Neural progenitor cell (in vitro differentiated cells): ENCODE results near the gene CLDND1. TPM values are rescaled to one million over a fixed set of nuclear protein-coding genes. Genes with fewer than 3 reads are reported as not detected.

Experiments
- DNase-seq: peaks from one replicate; pipeline ENCODE4 v3.0.0-alpha.2; 2016; ENCODE audit warnings: low spot score
- H2AFZ ChIP-seq: fragments of 200-600 bp; sonication (generic); replicated peaks from 2 replicates; pipeline ENCODE4 v1.6.1; 2016; ENCODE audit warnings: antibody characterized with exemption
- H3F3A ChIP-seq: fragments of 200-600 bp; sonication (generic); 2 replicates; pipeline ENCODE4 v1.6.1; 2016; ENCODE audit warnings: antibody characterized with exemption, low read depth
- H3K27ac ChIP-seq: fragments of 200-600 bp; sonication (generic); 2 replicates; pipeline ENCODE4 v1.5.1; 2016; ENCODE audit warnings: mild to moderate bottlenecking
- H3K27me3 ChIP-seq: fragments of 200-600 bp; sonication (generic); 2 replicates; pipeline ENCODE4 v1.6.1; 2016; ENCODE audit warnings: mild to moderate bottlenecking, moderate library complexity
- H3K36me3 ChIP-seq: fragments of 200-600 bp; sonication (generic); 2 replicates; pipeline ENCODE4 v1.5.1; 2016
- H3K4me1 ChIP-seq: fragments of 200-600 bp; sonication (generic); 2 replicates; pipeline ENCODE4 v1.6.1; 2016; ENCODE audit warnings: mixed run types
- H3K4me2 ChIP-seq: fragments of 200-600 bp; sonication (generic); 2 replicates; pipeline ENCODE4 v1.6.1; 2016
- H3K4me3 ChIP-seq: fragments of 200-600 bp; sonication (generic); 2 replicates; pipeline ENCODE4 v1.5.1; 2016
- H3K79me2 ChIP-seq: fragments of 200-600 bp; sonication (generic); 2 replicates; pipeline ENCODE4 v1.6.1; 2016; ENCODE audit warnings: low read depth
- H3K9ac ChIP-seq: fragments of 200-600 bp; sonication (generic); 2 replicates; pipeline ENCODE4 v1.6.1; 2016
- H3K9me3 ChIP-seq: fragments of 200-600 bp; sonication (generic); 2 replicates; pipeline ENCODE4 v1.5.1; 2016; ENCODE audit warnings: low read depth
- H4K20me1 ChIP-seq: fragments of 200-600 bp; sonication (generic); 2 replicates; pipeline ENCODE4 v1.6.1; 2016; ENCODE audit warnings: low read depth
- H3K27ac Mint-ChIP-seq: 3 replicates; pipeline ENCODE4 v1.8.0; 2021; ENCODE audit warnings: mixed read lengths
- H3K27me3 Mint-ChIP-seq: 2 replicates; pipeline ENCODE4 v1.8.0; 2022; ENCODE audit warnings: low read depth, mild to moderate bottlenecking, inconsistent platforms, moderate library complexity, mixed read lengths; ENCODE audit not compliant: insufficient read depth
- H3K36me3 Mint-ChIP-seq: 3 replicates; pipeline ENCODE4 v1.8.0; 2021; ENCODE audit warnings: mixed read lengths
- H3K4me1 Mint-ChIP-seq: 3 replicates; pipeline ENCODE4 v1.8.0; 2021; ENCODE audit warnings: mixed read lengths
- H3K4me3 Mint-ChIP-seq: 3 replicates; pipeline ENCODE4 v1.8.0; 2021; ENCODE audit warnings: mild to moderate bottlenecking, moderate library complexity, mixed read lengths
- H3K9me3 Mint-ChIP-seq: 3 replicates; pipeline ENCODE4 v1.8.0; 2020; ENCODE audit warnings: mixed read lengths
- CTCF ChIP-seq: fragments of 200-600 bp; sonication (generic); IDR thresholded peaks from 2 replicates; pipeline ENCODE4 v1.5.1; 2017; ENCODE audit warnings: antibody characterized with exemption, mild to moderate bottlenecking
- EZH2 ChIP-seq: fragments of 200-600 bp; sonication (generic); IDR thresholded peaks from 2 replicates; pipeline ENCODE4 v1.6.1; 2017; ENCODE audit warnings: antibody characterized with exemption, mild to moderate bottlenecking, moderate library complexity
- EZH2phosphoT487 ChIP-seq: fragments of 200-600 bp; sonication (generic); IDR thresholded peaks from 2 replicates; pipeline ENCODE4 v1.6.1; 2017; ENCODE audit warnings: antibody characterized with exemption
- total RNA-seq: library from RNA; depleted of rRNA; stranded (reverse); fragments of >200 nt; gene quantifications from 2 replicates; pipeline ENCODE4 v1.2.3, GENCODE V29; 2015; ENCODE audit warnings: low replicate concordance

Gene CLDND1
- total RNA-seq, 1 donor from 2014 or later = 176 TPM

- Histone ChIP-seq H2AFZ (no peak overlapping the region), H3K9me3 (no peaks in the 10 kb centered on the region), H3K27ac (no peak overlapping the region), H3K9ac (no peak overlapping the region), H3F3A (no peaks in the 10 kb centered on the region), H3K4me2 (no peak overlapping the region), H3K4me1 (peaks cover 5% of the 10 kb centered on the region), H3K79me2 (no peaks in the 10 kb centered on the region), H3K4me3 (no peak overlapping the region), H3K27me3 (no peaks in the 10 kb centered on the region), H3K36me3 (no peaks in the 10 kb centered on the region), H4K20me1 (no peaks in the 10 kb centered on the region)
- peaks cover 2% of the 10 kb centered on the region for H3K27me3 Mint-ChIP-seq
- peaks cover 4% of the 10 kb centered on the region for H3K4me1 Mint-ChIP-seq
- no peak overlapping the region for H3K27ac Mint-ChIP-seq
- H3K4me3 Mint-ChIP-seq = no peak overlapping the region
- no peaks in the 10 kb centered on the region for H3K36me3 Mint-ChIP-seq
- DNase-seq = no peak
- no peaks in the 10 kb centered on the region for H3K9me3 Mint-ChIP-seq
- TF ChIP-seq EZH2phosphoT487 (no peak), CTCF (no peak), EZH2 (no peak)
These were observed 28.5 kb upstream of the CLDND1 start for GRCh38 chr3:98551236-98551635.

- no peak overlapping the region for H2AFZ ChIP-seq
- H3F3A ChIP-seq = no peaks in the 10 kb centered on the region
- peaks cover 2% of the 10 kb centered on the region for H3K27me3 Mint-ChIP-seq
- no peak overlapping the region for H3K4me3 ChIP-seq
- TF ChIP-seq EZH2 (no peak), EZH2phosphoT487 (no peak), CTCF (no peak)
- no peak overlapping the region for H3K9ac ChIP-seq
- no peaks in the 10 kb centered on the region for H3K9me3 ChIP-seq
- no peak overlapping the region for H3K27ac Mint-ChIP-seq
- H3K4me1 ChIP-seq = peaks cover 5% of the 10 kb centered on the region
- no peak overlapping the region for H3K27ac ChIP-seq
- H3K9me3 Mint-ChIP-seq = no peaks in the 10 kb centered on the region
- H3K27me3 ChIP-seq = no peaks in the 10 kb centered on the region
- no peaks in the 10 kb centered on the region for H3K36me3 ChIP-seq
- DNase-seq = no peak
- H3K4me2 ChIP-seq = no peak overlapping the region
- peaks cover 4% of the 10 kb centered on the region for H3K4me1 Mint-ChIP-seq
- no peaks in the 10 kb centered on the region for H3K79me2 ChIP-seq
- H4K20me1 ChIP-seq = no peaks in the 10 kb centered on the region
- H3K4me3 Mint-ChIP-seq = no peak overlapping the region
- no peaks in the 10 kb centered on the region for H3K36me3 Mint-ChIP-seq
These were observed 28.1 kb upstream of the CLDND1 start for GRCh38 chr3:98550833-98551232.

GRCh38 chr3:98548544-98548943, 25.8 kb upstream of the CLDND1 start:
- H3K27ac ChIP-seq = no peak overlapping the region
- no peaks in the 10 kb centered on the region for H3K79me2 ChIP-seq
- Mint-ChIP-seq H3K4me1 (no peaks in the 10 kb centered on the region), H3K27ac (no peak overlapping the region), H3K36me3 (no peaks in the 10 kb centered on the region), H3K4me3 (no peak overlapping the region), H3K9me3 (no peaks in the 10 kb centered on the region), H3K27me3 (peaks cover 2% of the 10 kb centered on the region)
- no peak overlapping the region for H3K4me3 ChIP-seq
- no peaks in the 10 kb centered on the region for H3K9me3 ChIP-seq
- H4K20me1 ChIP-seq = no peaks in the 10 kb centered on the region
- no peak for TF ChIP-seq EZH2phosphoT487
- no peak for TF ChIP-seq EZH2
- no peak for TF ChIP-seq CTCF
- H3K9ac ChIP-seq = no peak overlapping the region
- H3F3A ChIP-seq = no peaks in the 10 kb centered on the region
- peaks cover 5% of the 10 kb centered on the region for H3K4me1 ChIP-seq
- H2AFZ ChIP-seq = no peak overlapping the region
- DNase-seq = no peak
- no peak overlapping the region for H3K4me2 ChIP-seq
- H3K27me3 ChIP-seq = no peaks in the 10 kb centered on the region
- H3K36me3 ChIP-seq = no peaks in the 10 kb centered on the region
